NCI-H2029 (cell line): Measurements from ENCODE around the gene FGF22.
"Not testable (repeated sequence)": the region's sequence is repeated elsewhere in the genome, so short reads cannot be mapped to it uniquely, and the experiment has no call there.

ENCODE experiments used
- DNase-seq: peaks from one replicate; lab custom pipeline; 2025; lab: John Stamatoyannopoulos, UW

FGF22 gene

DNA sequence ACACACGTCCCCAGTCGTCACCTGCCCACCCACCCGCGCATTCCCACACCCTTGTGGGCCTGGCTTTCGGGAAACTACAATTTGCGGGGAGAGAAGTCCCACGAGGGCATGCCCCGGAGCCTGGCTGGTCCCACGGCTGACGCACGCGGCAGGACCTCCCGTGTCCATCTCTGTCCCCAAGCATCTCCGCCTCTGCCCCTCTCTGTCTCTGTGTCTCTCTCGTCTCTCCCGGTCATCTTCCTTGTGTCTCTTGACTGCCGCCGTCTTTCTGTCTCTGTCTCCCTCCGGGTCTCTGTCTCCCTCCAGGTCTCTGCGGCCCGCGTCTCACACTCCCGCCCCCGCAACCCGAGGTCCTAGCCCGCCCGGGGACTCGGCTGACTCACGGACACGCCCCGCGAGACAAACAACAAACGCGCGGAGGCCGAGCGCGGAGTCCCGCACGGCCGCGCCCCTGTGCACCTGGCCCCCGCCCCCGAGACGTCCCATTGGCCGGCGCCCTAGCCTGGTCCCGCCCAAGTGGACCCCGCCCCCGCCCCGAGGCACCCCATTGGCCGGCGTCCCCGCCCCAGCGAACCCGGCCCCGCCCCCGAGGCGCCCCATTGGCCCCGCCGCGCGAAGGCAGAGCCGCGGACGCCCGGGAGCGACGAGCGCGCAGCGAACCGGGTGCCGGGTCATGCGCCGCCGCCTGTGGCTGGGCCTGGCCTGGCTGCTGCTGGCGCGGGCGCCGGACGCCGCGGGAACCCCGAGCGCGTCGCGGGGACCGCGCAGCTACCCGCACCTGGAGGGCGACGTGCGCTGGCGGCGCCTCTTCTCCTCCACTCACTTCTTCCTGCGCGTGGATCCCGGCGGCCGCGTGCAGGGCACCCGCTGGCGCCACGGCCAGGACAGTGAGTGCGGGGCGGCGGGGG is at the start of gene FGF22:
Gene FGF22, plus strand, starts transcription at position 627 of the 908 bp plus-strand sequence. Its CDS starts 47 bp downstream, at position 674.
- DNase-seq, result peak; percentile 89

DNA sequence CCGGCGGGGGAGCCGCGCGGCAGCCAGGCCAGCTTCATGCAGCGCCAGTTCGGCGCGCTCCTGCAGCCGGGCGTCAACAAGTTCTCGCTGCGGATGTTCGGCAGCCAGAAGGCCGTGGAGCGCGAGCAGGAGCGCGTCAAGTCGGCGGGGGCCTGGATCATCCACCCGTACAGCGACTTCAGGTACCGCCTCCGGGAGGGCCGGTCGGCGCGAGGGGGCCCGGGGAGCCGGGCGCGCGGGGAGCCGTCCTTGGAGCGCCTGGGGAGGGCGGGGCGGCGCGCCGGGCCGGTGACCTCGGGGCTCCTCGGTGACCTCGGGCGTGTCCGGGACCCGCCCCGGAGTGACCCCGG is 49.3 kb upstream of the FGF22 start:
- no peak for DNase-seq

DNA sequence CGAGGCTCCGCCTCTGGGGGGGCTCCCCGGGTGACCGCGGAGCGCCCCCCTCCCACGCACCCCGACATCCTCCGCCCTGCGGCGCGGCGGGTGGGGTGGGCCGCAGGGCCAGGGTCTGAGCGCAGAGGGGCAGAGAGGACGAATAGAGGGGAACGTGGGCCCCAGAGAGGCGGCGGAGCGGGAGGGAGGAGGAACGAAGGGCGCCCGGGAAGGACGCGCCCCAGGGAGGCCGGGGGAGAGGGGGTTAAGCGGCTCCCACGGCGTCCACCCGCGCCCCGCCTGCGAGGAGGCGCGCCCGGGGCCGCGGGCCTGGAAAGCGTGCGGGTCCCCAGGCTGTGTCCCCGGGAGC is 49.0 kb upstream of the FGF22 start:
- DNase-seq, result no peak

DNA sequence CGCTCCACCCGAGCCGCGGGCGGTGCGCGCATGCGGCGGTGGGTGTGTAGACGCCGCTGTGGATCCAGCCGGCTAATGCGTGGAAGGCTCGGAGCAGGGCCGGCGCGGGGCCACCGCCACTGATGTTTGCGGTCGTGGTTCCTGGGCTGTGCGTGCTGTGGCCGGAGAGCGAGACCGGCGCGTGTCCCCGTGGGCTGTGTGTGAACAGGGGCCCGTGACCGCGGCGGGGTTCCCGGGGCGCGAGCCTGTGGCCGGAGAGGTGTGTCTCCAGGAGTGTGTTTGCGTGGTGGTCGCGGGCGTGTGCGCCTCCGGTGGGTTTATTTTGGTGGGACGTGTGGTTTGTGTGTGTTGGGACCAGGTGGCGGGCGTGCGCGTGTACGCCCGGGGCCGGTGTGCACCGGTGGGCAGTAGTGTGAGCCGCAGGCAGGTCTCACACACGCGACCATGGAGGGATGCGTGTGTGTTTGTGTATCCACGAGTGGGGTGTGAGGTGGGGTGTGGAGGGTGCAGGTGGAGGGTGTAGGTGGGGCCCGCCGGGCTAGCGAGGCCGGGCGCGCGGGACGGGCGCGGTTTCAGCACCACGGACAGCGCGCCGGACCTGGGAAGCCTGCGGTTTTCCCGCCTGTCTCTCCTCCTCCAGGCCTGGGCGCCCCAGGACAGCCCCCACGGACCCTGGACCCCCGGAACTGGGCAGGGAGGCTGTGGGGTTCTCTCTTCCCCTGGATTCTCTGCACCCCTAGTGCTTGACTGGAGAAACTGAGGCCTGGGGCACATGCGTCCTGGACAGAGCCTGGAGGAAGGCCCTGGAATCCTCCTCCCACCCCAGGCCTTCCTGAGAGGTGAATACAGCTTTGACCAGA is 48.4 kb upstream of the FGF22 start:
- DNase-seq, result no peak

DNA sequence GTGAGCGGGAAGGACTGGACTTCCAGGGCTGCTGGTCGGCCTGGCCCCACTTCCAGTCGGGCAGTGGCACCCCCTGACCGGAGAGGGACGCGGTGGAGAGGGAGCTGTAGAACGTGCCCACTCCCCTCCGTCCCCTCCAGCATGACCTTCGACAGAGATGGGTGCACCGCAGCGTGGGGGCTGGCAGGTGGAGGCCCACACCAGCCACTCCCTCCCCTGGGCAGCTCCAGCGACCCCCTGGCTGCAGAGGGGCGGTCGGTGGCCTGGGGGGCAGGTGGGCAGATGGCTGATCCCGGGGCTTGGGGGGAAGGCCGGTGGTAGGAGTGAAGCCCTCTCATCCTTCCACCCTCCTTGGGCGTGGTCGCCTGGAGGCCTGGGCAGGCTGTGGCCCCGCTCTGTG is 47.6 kb upstream of the FGF22 start:
- no peak for DNase-seq

DNA sequence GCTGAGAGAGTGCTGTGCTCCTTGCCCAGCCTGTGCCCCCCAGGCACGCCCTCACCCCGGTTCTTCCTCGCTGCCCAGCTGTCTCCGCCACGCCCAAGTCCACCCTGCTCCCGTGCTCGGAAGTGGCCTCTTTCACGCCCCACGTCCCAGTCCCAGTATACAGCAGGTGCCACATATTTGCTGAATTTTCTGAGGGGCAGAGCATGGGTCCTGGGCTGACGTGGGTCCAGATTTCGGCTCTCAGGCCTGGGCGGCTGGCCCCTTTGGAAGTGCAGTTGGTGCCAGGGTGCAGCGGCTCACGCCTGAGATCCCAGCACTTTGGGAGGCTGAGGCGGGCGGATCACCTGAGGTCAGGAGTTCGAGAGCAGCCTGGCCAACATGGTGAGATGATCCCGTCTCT is 46.6 kb upstream of the FGF22 start:
- DNase-seq, result no peak

DNA sequence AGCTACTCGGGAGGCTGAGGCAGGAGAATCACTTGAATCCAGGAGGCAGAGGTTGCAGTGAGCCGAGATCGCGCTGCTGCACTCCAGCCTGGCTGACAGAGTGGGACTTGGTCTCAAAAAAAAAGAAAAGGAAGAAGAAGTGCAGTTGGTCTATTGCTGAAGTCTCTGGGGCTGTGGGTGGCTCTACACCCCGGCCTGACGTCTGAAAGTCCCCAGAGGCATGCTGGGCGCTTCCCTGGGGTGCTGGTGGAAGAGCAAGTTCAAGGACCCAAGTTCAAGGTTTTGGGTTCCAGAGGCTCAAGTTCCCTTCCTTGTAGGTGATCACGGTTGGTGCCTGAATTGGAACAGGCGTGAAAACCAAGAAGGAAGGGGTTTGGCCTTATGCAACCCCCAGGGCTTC is 46.2 kb upstream of the FGF22 start:
- no peak for DNase-seq

DNA sequence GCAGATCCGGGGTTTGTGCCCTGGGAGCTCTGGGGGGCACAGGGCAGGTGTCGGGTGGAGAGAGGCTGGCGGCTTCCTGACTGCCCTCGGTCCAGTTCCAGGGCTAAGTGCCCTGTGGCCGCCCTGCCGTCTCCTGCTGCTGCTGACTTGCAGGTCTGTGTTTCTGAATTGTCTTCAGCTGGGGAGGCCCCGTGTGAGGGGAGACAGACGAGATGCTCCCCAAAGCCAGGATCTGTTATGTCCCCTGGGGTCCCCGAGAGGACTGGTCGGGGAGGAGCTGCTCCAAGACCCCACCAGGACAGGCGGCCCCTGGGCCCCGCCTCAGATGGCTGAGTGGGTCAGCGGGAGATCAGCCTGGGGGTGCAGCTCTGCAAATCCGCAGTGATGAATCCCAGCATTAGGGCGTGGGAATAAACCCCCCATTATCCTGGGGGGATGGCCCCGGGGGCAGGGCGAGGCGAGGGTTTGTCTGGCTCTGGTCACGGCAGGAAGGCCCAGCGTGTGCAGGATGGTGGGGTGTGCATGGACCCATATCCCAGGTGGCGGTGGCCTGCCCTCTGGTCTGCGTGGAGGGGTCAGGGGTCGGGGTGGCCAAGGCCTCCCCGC is 45.3 kb upstream of the FGF22 start:
- DNase-seq, result no peak

DNA sequence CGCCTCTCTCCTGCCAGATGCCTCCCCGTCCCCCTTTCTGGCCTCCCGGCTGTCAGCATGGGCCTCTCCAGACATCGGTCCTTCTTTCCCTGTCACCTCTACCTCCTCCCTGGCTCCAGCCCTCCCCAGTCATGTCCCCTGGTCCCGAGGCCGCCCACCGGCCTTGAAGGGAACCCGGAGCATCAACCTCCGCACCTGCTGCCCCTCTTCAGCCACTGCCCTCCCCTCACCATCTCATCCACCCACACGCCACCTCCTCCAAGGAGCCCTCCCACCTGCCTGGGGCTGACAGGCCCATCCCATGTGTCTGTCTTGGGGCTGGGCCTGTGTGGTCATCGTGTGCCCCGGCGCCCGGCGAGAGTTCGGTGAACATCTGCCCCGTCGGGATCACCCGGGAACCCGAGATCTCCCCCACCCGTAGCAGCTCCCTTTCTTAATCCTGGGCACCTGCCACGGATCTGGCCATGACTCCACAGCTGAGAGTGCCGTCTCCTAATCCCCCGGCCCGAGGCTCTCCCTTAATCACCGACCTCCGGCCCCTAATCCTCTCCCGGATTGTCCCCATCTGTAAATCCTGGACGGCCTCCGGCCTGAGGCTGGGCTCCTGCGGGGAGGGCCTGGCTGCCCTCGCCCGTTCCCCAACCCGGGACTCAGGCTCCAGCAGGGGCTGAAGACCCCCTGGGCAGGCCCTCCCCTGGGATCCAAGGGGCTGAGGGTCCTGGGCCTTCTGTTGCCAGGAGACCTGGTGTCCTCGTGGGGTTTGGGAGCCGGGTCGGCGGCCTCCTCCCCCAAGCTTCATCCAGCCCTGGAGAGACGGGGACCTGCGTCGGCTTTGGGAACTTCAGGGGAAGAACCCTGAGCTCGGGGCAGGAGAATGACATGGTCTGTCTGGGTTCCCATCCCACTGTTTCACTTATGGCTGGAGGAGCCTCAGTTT is 44.1 kb upstream of the FGF22 start:
- DNase-seq, result no peak

DNA sequence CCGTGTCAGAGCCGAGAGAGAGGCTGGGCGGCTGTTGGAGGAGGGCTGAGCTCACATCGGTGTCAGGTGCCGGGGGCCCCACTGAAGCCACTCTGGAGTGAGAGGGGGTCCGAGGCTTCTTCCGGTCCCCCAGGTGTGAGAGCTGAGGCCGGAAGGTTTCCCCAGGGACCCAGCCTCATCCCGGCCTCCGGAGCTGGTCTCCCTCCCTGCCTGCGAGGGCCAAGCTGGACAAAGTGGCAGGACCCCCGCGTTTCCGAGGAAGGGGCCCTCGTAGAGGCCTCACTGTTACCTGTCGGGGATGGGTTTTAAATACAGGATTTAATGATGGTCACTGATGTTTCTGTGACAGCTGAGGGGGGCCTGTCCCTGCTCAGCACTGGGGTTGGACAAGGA is 43.4 kb upstream of the FGF22 start:
- no peak for DNase-seq

DNA sequence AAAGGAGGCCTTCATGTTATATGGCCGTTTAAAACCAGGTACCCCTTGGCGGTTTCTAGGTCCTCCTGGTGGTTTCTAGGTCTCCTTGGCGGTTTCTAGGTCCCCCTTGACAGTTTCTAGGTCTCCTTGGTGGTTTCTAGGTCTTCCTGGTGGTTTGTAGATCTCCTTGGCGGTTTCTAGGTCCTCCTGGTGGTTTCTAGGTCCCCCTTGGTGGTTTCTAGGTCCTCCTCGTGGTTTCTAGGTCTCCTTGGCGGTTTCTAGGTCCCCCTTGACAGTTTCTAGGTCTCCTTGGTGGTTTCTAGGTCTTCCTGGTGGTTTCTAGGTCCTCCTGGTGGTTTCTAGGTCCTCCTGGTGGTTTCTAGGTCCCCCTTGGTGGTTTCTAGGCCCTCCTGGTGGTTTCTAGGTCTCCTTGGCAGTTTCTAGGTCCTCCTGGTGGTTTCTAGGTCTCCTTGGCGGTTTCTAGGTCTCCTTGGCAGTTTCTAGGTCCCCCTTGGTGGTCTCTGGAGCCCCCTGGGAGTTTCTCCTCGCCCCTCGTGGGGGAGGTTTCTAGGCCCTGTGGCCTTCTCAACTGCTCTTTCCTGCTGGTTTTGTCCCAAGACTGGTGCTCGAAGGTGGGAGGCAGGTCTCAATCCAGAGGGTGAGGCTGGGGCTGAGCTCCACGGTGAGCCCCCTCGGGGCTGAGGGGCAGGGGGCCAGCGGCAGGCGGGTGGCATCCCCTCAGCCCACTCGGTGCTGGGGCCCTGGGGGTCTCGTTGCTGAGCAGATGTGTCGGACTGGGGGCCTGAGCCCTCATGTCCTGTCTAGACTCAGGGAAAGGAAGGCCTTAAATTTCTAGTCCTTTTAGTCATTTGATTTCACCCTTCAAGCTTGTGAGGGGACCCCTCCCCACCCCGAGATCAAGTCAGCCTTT is 42.0 kb upstream of the FGF22 start:
- DNase-seq, result no peak

DNA sequence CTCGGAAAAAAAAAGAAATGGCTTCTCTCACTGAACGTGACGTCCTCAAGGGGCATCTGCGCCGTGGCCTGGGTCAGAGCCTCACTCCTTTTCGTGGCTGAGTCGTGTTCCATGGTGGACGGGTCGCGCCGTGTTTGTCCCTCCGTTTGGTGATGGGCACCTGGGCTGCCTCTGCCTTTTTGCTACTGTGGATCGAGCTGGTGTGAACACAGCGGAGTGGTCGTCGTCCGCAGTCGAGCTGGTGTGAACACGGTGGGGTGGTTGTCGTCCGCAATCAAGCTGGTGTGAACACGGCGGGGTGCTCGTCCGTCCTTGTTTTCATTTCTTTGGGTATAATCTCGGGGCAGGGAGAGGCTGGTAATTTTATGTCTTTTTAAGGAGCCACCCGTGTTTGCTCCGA is 38.4 kb upstream of the FGF22 start:
- no peak for DNase-seq

DNA sequence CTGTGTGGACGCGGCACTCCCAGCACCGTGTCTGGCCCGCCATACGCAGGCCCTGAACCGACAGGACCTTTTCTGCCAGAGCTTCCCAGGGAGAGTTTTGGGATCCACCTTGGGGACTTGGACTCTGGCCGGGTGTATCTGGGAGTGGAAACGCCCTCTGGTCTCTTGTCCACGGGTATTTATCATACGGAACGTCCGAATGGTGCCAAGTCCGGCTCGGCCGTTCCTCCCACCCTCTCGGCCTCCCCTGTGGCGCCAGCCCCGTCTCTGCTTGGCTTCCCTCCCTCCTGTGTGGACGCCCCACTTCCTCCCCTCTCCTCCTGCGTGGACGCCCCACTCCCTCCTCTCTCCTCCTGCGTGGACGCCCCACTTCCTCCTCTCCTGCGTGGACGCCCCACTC is 37.9 kb upstream of the FGF22 start:
- no peak for DNase-seq

DNA sequence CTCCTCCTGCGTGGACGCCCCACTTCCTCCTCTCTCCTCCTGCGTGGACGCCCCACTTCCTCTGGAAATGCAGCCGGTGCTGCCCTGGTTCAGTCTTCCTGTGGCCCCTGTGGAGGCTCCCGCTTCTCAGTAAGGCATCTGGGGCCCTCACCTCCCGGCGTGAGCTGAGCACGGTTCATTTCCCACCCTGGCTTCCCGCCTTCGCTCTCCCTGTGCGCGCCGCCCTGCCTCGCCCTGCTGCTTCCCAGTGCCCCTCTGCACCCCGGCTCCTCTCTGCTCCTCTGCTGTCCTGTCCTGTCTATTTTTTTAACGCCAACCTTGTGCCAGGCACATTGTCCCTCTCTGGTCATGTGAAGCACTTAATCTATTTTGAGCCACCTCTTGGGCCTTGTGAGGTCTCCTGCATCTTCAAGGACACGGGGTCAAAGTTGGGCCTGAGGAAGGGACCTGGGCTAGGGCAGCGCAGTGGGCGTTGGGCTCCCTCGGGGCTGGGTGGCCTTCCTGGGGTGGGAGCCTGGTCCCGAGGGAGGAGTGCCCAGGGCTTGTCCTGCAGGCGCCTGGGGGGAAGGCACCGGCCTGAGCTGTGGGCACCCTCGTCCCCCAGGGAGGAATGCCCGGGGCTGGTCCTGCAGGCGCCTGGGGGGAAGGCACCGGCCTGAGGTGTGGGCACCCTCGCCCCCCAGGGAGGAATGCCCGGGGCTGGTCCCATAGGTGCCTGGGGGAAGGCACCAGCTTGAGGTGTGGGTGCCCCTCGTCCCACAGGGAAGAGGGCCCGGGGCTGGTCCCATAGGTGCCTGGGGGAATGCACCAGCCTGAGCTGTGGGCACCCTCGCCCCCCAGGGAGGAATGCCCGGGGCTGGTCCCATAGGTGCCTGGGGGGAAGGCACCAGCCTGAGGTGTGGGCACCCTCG is 37.0 kb upstream of the FGF22 start:
- DNase-seq, result no peak

DNA sequence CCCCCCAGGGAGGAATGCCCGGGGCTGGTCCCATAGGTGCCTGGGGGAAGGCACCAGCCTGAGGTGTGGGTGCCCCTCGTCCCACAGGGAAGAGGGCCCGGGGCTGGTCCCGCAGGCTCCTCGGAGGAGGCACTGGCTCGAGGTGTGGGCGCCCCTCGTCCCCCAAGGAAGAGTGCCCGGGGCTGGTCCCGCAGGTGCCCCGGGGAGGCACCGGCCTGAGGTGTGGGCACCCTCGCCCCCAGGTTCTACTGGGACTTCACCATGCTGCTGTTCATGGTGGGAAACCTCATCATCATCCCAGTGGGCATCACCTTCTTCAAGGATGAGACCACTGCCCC is 36.4 kb upstream of the FGF22 start:
- not testable (repeated sequence) for DNase-seq

DNA sequence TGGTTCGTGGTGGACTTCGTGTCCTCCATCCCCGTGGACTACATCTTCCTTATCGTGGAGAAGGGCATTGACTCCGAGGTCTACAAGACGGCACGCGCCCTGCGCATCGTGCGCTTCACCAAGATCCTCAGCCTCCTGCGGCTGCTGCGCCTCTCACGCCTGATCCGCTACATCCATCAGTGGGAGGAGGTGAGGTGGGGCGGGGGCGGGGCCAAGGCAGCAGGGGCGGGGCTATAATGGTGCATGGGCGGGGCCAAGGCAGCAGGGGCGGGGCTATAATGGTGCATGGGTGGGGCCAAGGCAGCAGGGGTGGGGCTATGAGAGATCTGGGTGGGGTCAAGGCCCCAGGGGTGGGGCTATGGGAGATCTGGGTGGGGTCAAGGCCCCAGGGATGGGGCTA is 35.9 kb upstream of the FGF22 start:
- DNase-seq, result not testable (repeated sequence)

DNA sequence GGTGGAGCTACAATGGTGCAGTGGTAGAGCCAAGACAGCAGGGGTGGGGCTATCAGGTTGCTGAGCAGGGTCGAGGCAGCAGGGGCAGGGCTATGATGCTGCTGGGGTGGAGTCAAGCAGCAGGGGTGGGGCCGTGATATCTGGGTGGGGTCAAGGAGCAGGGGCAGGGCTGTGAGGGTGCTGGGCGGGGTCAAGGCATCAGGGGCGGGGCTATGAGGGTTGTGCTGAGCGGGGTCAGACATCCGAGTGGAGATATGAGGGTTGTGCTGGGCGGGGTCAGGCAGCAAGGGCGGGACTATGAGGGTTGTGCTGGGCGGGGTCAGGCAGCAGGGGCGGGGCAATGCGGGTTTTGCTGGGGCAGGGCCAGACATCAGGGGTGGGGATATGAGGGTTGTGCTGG is 35.3 kb upstream of the FGF22 start:
- peak; percentile 29 for DNase-seq

DNA sequence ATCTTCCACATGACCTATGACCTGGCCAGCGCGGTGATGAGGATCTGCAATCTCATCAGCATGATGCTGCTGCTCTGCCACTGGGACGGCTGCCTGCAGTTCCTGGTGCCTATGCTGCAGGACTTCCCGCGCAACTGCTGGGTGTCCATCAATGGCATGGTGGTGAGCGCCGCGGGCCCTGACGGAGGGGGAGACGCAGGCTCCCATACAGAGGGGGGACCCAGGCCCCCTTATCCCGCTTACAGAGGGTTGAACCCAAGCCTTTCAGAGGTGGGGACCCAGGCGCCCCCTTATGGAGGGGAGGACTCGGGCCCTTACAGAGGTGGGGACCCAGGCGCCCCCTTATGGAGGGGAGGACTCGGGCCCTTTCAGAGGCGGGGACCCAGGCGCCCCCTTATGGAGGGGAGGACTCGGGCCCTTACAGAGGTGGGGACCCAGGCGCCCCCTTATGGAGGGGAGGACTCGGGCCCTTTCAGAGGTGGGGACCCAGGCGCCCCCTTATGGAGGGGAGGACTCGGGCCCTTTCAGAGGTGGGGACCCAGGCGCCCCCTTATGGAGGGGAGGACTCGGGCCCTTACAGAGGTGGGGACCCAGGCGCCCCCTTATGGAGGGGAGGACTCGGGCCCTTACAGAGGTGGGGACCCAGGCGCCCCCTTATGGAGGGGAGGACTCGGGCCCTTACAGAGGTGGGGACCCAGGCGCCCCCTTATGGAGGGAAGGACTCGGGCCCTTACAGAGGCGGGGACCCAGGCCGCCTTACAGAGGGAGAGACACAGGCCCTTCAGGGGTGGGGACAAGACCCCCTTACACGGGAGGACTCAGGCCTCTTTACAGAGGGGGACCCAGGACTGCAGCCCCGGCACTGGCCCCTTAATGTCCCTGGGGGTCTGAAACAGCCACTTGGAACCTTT is 34.4 kb upstream of the FGF22 start:
- not testable (repeated sequence) for DNase-seq
